HG03060 (cell line): ENCODE results near the gene TMEM184B.

Source experiments
- ATAC-seq: cut with Tn5 transposase; IDR thresholded peaks from one replicate; pipeline ENCODE4 v1.9.1; 2021; ENCODE audit warnings: low read depth, moderate number of reproducible peaks; ENCODE audit not compliant: unreplicated experiment

Gene TMEM184B

DNA sequence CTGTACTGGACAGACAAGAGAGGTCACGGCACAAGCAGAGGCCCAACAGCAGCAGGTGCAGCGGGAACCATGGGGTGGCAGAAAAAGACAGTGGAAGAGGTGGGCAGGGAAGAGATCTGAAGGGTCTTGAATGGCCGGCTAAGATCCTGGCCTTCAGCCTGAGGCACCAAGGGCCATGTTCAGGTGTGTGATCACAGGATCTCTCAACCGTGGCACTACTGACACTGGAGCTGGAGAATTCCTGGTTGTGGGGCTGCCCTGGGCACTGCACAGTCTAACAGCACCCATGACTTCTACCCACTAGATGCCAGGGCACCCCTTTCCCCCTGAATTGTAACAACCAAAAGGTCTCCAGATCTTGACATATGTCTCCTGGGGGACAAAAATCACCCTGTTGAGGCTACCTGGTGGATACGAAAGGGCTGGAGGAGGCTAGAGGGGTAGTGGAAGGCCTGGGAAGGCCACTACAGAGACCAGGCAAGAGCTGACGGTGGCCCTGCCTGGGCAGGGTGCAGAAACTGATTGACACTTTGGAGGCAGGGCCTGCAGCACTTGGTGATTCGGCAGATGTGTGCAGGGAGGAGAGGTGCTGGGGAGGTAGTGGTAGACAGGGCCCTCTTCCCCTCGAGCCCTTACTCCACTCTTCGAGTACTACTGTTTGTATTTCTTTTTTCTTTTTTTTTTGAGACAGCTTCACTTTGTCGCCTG lies 36.1 kb upstream of the TMEM184B start:
- no peak for ATAC-seq

DNA sequence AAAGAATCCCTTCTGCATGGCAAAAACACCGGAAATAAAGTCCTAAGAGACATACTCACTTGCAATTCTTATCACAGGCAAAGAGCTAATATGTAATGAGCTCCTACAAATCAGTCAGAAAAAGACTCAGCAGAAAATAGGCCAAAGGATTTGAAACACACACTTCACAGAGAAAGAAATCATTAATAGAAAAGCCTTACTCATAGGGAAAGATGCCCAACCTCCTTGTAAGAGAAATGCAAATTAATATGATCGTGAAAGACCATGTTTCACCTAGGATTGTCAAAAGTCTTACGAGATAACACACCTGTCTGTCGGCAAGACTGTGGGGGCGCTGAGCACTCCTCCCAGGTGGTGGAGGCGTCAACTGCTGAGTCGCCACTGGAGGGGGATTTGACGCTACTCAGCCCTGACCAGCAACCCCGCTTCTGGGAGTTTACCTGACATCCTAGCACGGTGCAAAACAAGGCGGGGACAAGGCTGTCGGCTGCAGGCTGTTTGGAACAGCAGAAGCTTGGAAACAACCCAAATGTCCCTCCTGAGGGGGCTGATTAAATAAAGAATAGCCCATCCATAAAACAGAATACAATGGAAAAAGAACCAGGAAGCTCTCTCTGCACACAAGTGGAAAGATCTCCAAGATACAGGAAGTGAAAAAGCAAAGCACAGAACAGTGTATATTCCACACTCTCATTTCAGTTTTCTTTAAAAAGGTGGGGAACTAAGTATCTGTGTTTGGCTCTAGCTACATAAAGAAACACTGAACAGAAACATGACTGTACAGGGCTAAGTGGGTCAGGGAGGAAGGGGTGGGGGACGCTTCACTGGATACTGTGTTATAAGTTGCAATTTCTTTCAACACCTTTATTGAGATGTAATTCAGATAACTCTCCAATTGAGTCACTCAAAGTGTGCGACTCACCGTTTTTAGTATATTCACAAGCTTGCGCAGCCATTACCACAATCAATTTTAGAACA lies 33.0 kb upstream of the TMEM184B start:
- peak; percentile 36 for ATAC-seq

DNA sequence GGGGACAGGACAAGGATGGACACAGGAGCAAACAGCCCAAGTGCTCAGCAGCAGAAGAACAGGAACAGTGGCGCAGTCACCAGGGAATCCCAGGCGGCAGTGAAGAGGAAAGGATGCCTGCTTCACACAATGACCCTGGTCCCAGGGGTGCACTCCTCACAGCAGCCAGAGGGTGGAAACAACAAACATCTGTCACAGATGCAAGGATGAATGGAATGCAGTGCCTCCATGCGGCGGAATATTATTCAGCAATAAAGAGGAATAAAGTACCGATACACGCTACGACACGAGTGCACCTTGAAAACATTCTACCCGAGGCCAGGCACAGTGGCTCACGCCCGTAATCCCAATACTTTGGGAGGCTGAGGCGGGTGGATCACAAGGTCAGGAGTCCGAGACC lies 31.7 kb upstream of the TMEM184B start:
- no peak for ATAC-seq

DNA sequence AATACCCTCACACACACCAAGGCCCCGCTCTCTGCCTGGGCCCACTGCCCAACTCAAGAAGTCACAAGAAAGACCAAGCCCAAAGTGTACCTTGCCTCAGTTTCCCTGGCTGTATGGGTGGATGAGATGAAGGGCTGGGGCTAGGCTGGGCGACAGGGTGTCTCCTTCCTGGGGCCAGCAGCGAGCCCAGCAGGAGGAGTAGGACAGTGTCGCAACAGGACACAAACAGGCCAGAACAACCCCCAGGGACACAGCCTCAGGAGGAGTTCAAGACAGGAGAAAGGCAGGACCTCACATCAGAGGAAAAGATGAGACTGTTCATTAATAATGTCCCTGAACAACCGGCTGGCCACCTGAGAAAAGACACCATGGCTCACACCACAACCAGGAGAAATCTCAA lies 31.2 kb upstream of the TMEM184B start:
- ATAC-seq, result no peak

DNA sequence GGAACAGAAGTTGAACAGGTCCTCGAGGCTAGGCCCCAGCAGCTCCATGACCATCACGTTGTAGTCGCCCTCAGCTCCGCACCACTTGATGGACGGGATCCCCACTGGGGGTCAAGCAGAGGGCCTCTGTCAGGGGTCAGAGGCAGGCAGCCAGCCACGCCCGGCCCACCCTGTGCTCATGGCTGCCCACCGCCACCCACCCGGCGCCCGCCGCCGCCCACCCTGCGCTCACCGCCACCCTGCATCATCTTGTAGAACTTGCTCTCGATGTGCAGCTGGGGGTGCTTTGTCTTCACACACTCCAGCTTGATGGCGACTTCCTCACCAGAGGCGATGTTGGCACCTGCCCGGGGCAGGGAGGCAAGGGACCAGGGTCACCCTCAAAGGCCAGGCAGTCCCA lies 30.1 kb upstream of the TMEM184B start:
- ATAC-seq, result no peak

DNA sequence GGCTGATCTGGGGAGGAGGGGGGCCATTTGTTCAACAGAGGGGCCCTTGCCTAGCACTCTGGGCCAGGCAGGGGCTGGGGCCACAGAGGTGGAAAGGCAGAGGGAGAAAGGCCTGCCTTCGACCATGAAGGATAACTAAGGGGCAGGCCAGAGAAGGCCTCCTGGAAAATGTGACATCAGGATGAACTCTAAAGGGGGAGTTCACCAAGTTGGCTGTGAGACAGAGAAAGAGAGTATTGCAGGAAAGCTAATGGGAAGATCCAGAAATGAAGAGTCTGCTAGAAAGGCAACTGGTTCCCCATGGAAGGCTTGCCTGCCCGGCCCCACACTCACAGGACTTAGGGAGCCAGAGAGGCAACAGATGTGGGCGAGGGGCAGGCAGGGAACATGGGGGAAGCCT lies 28.1 kb upstream of the TMEM184B start:
- no peak for ATAC-seq

DNA sequence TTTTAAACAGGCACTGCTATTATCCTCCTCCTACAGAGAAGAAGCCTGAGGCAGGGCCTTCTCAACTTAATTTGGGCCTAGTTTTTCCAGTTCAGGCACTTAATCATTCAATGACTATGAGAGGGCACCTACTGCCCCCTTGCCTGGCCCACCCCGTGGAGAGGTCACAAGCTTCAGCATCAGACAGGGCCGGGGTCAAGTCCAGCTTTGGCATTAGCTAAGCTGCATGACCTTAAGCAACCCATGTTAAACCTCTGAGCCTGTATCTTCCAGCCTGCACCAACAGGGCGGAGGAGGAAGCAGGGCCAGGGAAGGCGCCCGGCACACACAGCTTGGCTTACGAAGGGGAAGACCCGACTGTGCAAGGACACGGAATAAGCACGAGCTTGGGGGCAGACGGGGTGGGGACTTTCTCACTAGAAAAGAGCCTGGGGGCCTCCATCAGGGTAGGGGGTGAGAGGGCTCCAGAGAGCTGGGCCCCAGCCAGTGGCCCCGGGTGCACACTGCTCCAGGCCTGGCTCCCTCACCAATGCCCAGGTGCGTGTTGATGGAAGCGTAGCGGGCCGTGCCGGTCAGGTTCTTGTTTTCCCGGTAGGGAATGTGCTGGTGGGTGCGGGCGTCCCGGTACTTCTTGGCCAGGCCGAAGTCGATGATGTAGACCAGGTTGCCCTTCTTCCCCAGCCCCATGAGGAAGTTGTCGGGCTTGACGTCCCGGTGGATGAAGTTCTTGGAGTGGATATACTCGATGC lies 27.6 kb upstream of the TMEM184B start:
- no peak for ATAC-seq

DNA sequence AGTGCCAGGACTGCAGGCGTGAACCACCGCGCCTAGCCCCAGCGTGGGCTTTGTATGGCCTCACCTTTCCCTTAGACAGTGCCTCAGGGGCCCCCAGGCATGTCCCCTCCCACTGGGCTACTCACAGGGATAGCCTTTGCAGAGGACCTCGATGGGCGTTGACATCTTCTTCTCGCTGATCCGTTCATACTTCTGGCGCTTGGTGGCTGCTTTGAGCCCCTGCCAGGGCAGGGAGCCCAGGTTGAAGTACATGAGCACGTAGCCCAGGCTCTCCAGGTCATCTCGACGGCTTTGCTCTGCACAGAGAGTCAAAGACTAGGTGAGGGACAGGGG lies 26.9 kb upstream of the TMEM184B start:
- ATAC-seq, result no peak

DNA sequence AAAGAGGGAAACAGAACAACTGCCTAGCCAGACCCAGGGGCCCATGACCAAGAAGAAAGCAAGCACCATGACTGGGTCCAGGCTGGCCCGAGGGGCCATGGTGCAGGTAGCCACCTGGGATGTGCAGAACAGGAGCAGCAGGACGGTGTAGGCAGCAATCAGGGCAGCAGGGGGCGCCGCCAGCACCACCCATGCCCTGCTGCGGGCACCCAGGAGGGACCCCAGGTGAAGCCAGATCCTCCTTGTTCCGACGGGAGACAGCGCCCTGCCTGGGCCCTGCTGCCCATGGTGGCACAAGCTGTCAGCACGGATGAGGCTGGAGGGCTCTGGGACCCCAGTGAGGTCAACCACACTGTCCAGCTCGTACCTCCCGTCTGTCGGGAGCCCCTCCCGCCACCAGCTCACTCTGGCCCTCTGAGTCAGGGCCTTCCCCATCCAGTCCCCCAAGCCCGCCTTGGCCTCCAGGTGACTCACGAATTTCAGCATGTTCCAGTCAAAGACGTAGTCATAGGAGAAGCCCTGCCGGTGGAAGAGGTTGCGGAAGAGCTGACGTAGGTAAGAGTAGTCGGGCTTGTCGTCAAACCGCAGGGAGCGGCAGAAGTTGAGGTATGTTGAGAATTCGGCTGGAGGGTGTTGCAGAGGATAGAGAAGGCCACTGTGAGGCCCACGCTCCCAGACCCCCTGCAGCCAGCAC lies 25.6 kb upstream of the TMEM184B start:
- ATAC-seq, result no peak

DNA sequence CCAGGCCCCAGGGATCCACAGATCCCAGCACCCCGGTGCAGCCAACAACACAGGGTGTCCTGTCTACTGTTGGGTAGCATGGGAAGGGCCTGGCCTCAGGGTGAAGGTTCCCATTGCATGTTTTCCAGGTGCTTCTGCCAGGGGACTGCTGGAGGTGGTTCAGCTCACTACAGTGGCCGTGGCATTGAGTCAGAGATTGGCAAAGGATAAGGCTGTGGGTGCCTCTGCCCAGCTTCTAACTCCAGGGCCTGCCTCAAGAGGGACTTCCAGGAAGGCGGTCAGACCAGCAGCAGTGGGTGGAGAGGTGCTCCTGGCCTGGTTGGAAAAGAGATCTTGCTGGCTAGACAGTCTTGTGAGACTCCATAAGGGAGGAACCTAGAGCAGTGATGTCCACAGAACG lies 23.6 kb upstream of the TMEM184B start:
- ATAC-seq, result no peak

DNA sequence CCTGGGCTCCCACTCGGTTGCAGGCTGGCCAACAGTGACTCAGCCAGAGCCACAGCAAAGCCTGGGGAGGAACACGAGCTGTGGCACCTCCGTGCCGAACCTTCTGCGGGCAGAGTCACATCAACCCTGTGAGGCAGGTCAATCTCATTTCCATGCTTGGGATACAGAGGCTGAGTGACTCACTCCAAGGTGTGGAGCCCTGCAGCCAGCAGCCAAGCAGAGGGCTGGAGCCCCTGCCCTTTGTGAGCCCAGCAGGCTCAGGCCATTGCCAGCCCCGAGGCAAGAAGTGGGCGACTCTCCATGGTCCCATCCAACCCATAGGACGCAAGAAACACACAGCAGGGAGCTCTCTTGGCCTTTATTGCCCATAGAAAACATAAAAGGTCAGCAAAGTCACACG lies 23.1 kb upstream of the TMEM184B start:
- no peak for ATAC-seq

DNA sequence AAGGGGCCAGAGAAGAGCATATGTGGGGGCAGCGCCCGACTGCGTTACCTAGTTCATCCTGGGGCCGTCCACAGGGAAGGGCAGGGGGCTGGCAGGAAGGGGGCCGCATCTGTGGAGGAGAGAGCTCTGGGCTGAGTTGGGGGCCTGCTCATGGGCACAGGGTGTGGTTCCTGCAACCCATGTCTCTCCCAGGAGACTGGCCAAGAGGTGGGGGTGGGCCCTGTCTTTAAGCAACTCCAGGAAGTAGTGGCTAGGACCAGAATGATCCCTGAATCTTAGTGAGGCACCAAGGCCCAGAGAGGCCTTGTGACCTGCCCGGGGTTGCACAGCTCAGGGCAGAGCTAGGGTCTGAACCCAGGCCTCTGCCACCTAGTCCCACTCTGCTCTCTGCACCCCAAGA lies 22.5 kb upstream of the TMEM184B start:
- ATAC-seq, result no peak

DNA sequence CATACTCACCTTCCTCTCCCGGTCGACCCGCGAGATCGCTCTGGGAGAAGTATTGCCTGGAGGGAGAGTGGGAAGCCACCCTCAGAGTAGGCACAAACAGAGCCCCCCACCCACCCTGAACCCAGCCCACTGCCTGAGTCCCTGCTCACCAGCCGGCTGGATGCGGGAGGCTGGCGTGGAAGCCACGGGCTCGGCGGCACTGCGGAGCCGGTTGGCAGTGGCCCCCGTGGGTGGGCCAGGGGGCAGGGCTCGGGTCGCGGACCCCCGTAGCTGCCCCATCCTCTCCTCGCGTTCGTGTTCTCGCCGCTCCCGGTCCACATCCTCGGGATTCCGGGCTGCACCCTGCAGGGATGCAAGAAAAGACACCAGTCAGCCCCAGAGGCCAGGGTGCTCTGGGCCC lies 21.4 kb upstream of the TMEM184B start:
- no peak for ATAC-seq

DNA sequence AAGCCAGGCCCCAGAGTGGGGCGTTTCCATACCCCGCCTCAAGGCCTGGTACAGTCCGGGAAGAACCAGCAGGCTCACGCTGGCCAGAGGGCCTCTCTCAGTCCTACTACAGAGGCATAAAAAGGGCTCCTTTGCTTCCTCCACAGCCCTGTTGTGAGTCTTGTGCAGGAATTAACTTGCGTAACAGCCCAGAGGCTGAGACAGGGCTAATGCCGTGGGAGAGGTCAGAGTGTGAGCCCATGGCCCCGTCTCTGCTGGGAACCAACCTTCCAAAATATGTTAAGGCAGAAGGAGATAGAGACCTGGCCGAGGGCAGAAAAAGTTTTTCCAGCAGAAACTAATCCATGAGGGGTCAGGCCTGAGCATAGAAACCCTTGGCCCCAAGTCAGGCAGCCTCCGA lies 19.9 kb upstream of the TMEM184B start:
- ATAC-seq, result no peak

DNA sequence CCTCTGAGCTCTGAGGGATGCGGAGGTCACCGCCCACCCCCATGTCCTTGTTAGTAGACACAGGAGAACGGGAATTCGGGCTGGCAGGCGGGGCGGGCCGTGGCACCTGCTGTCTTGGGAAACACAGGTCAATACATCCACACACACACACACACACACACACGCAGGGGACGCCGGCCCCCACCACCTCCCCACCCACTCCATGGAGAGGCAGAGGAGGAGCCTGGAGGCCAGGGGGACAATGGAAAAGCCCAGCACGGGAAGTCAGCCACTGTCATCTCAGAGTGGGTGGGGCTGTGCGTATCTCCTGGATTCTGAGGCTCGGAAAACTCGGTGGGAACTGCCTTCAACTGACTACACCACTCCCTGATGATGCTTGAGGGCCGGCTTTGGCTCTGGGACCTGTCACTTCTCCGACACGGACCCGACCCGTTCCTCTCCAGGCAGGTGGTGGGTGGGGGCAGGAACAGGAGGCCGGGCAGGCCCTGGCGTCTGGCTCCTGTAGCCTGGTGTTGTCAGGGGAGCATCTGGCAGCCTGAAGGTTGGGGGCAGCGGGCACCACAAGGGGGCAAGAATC lies 18.5 kb upstream of the TMEM184B start:
- ATAC-seq, result no peak

DNA sequence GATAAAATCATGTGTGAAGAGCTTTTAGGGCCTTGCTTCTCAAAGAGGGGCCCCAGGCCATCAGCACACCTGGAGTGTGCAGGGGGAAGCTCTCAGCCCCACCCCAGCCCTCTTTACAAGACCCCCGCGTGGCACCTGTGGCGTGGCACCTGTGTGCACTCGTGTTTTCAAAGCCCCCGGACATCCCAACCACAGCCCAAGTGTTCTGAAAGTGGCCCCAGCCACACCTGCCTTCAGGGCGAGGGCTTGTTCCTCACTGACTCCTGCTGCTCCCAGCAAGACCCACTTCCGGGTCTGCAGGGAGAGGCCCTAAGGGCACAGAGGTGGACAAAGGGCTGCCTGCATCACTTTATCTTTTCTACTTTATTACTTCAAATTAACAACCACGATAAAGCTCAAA lies 17.5 kb upstream of the TMEM184B start:
- no peak for ATAC-seq

DNA sequence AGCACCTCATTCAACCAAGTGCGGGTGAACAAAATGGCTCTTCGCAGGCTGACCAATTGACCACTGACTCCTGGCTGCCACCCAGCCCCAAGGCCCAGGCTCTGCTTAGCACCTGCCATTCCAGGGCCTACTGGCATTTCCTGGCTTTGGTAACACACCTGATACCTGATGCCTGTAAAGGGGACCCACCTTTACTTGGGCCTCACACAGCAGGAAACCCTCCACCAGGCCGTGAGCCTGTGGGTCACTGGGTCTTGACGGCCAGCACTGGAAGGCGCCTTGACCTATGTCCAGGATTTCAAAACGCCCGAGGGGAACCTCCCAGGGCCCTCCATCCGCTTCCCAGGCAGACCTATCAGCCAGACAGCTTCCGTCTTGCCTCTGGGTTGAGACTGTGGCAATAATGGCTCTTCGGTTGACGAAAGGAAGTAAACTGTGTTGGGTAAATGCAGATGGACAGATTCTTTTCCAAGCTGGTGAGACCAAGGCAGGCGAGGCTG lies 16.8 kb upstream of the TMEM184B start:
- no peak for ATAC-seq

DNA sequence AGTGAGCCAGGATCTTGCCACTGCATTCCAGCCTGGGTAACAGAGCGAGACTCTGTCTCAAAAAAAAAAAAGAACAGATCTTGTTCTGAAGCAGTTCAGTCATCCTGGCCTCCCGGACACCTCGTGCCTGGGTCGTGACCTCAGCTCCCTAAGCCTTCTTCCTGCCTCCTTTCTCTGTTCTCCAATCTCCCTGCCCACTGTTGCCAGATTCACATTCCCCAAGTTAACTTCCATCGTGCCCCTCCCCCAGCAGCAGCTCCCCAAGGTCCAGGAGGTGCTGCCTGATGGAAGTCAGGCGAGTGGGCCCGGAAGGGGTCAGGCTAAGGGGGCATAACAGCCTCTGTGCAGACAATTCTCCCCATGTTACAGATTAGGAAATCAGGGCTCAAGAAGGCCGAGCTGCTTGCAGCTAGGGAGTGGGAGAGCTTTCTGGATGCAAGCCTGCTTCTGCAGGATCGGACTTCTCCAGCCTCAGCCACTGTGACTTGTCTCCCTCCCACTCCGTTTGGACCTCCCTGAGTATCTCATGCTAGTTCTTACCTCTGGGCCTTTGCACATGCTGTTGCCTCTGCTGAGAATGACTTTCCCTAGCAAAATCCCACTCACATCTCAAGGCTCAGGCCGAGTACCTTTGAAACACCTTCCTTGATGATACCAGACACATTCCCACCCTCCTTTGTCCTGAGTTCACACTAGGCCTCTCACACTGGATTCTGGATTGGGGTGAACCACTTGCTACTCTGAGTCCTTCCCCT lies 14.3 kb upstream of the TMEM184B start:
- no peak for ATAC-seq

DNA sequence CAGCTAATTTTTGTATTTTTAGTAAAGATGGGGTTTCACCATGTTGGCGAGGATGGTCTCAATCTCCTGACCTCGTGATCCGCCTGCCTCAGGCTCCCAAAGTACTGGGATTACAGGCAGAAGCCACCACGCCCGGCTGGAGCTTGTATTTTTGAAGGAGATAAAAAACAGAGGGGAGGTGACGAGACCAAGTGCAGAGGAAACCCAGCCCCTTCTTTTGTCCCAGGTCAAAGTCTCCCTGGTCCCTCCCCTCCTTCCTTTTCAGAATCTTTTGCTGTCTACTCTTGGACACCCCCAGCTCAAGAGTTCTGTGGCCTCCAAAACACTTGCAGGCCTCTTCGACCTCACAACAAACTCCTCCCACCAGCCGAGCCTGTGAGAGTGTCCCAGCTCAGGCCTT lies 12.2 kb upstream of the TMEM184B start:
- no peak for ATAC-seq

DNA sequence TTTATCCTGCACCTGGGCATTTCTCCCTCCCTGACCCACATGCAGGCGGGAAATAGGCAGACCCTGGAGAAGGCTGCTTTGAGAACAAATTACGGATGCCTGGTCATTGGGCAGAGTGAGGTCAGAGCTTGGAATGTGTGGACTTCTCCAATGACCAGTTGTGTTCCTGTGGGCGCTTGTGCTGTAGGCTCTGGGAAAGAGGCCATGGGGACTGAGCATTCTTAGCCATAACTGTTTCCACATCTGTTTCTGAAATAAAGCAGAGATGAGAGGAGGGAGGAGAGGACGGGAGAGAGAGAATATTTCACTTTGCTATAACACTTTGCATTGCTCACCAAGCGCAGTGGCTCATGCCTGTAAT lies 11.2 kb upstream of the TMEM184B start:
- ATAC-seq, result no peak
